HG03442 (cell line): Measurements from ENCODE around the gene ZNG1A.
"Not testable (repeated sequence)": the region's sequence is repeated elsewhere in the genome, so short reads cannot be mapped to it uniquely, and the experiment has no call there.

Experiments used
- ATAC-seq: cut with Tn5 transposase; IDR thresholded peaks from one replicate; pipeline ENCODE4 v1.9.1; 2021; ENCODE audit warnings: mild to moderate bottlenecking, moderate library complexity; ENCODE audit not compliant: unreplicated experiment

Gene ZNG1A

GRCh38 chr9:99867-100266, 79.0 kb downstream of the ZNG1A start:
- not testable (repeated sequence) for ATAC-seq

GRCh38 chr9:98775-99174, 80.1 kb downstream of the ZNG1A start:
- ATAC-seq: not testable (repeated sequence)

GRCh38 chr9:94992-95391, 83.9 kb downstream of the ZNG1A start:
- not testable (repeated sequence) for ATAC-seq

GRCh38 chr9:94323-94722, 84.5 kb downstream of the ZNG1A start:
- ATAC-seq: not testable (repeated sequence)

- not testable (repeated sequence) for ATAC-seq
These were observed 84.9 kb downstream of the ZNG1A start for GRCh38 chr9:93909-94308.

GRCh38 chr9:90851-91250, 88.0 kb downstream of the ZNG1A start:
- not testable (repeated sequence) for ATAC-seq

GRCh38 chr9:88396-89037, 90.3 kb downstream of the ZNG1A start:
- ATAC-seq: peak; percentile 89

- not testable (repeated sequence) for ATAC-seq
These were observed 91.0 kb downstream of the ZNG1A start for GRCh38 chr9:87860-88259.

- ATAC-seq: not testable (repeated sequence)
These were observed 91.8 kb downstream of the ZNG1A start for GRCh38 chr9:87105-87504.

GRCh38 chr9:86697-87096, 92.2 kb downstream of the ZNG1A start:
- not testable (repeated sequence) for ATAC-seq

GRCh38 chr9:82932-83689, 95.7 kb downstream of the ZNG1A start:
- ATAC-seq: not testable (repeated sequence)

- not testable (repeated sequence) for ATAC-seq
These were observed 100.5 kb downstream of the ZNG1A start for GRCh38 chr9:78333-78732.

- ATAC-seq: not testable (repeated sequence)
These were observed 102.5 kb downstream of the ZNG1A start for GRCh38 chr9:76389-76788.

GRCh38 chr9:73900-74525, 104.8 kb downstream of the ZNG1A start:
- ATAC-seq: not testable (repeated sequence)

- not testable (repeated sequence) for ATAC-seq
These were observed 105.6 kb downstream of the ZNG1A start for GRCh38 chr9:73076-73899.
